ENCODE results near the gene LY6G5C.

GRCh38 chr6:31634131-31634530, 46.7 kb downstream of the LY6G5C start:
- no peak for TF ChIP-seq CTCF (IDR thresholded peaks at IDR 0.05; ENCODE audit: low read length)
- no peak for TF ChIP-seq EZH2 (optimal IDR thresholded peaks at IDR 0.05; ENCODE audit: low read depth, low read length)
